HG02852 (cell line): Measurements from ENCODE around the gene NDUFS6.
"Not testable (repeated sequence)": the region's sequence is repeated elsewhere in the genome, so short reads cannot be mapped to it uniquely, and the experiment has no call there.

Experiments used
- ATAC-seq: cut with Tn5 transposase; IDR thresholded peaks from one replicate; pipeline ENCODE4 v1.9.1; 2021; ENCODE audit warnings: mild to moderate bottlenecking, moderate library complexity; ENCODE audit not compliant: unreplicated experiment

The NDUFS6 gene

GRCh38 chr5:1814183-1815020 lies 13.2 kb downstream of the NDUFS6 start:
- no peak for ATAC-seq

- no peak for ATAC-seq
These were observed 14.0 kb downstream of the NDUFS6 start for GRCh38 chr5:1815071-1815786.

- ATAC-seq, result no peak
These were observed 14.7 kb downstream of the NDUFS6 start for GRCh38 chr5:1815881-1816292.

GRCh38 chr5:1816495-1817089 lies 15.4 kb downstream of the NDUFS6 start:
- not testable (repeated sequence) for ATAC-seq

- ATAC-seq, result no peak
These were observed 16.2 kb downstream of the NDUFS6 start for GRCh38 chr5:1817261-1818043.

GRCh38 chr5:1818784-1819183 lies 17.6 kb downstream of the NDUFS6 start:
- ATAC-seq, result no peak

- ATAC-seq, result no peak
These were observed 18.3 kb downstream of the NDUFS6 start for GRCh38 chr5:1819458-1819857.

GRCh38 chr5:1820381-1820780 lies 19.2 kb downstream of the NDUFS6 start:
- ATAC-seq, result no peak

- no peak for ATAC-seq
These were observed 19.7 kb downstream of the NDUFS6 start for GRCh38 chr5:1820926-1821325.

GRCh38 chr5:1821862-1822261 lies 20.7 kb downstream of the NDUFS6 start:
- ATAC-seq, result no peak

GRCh38 chr5:1823381-1824034 lies 22.3 kb downstream of the NDUFS6 start:
- ATAC-seq, result no peak

GRCh38 chr5:1824109-1824821 lies 23.1 kb downstream of the NDUFS6 start:
- ATAC-seq, result no peak

GRCh38 chr5:1824903-1825841 lies 24.0 kb downstream of the NDUFS6 start:
- ATAC-seq, result no peak

GRCh38 chr5:1826235-1826980 lies 25.2 kb downstream of the NDUFS6 start:
- ATAC-seq, result no peak

- ATAC-seq, result no peak
These were observed 26.0 kb downstream of the NDUFS6 start for GRCh38 chr5:1827025-1827885.

- ATAC-seq, result no peak
These were observed 26.7 kb downstream of the NDUFS6 start for GRCh38 chr5:1827886-1828397.
